A673 (cell line): Measurements from ENCODE around the gene TBC1D20. TPM values are rescaled to one million over a fixed set of nuclear protein-coding genes. Genes with fewer than 3 reads are reported as not detected.
A peak's percentile ranks its signal among the peaks of the same experiment; 100 is the strongest.
"Not testable (repeated sequence)": the region's sequence is repeated elsewhere in the genome, so short reads cannot be mapped to it uniquely, and the experiment has no call there.

Source experiments
- Bru-seq: library from RNA; stranded (reverse); fragments of 400-500 nt; gene quantifications from one replicate; lab custom pipeline; 2021; lab: Mats Ljungman, UMichigan
- BruChase-seq, 2 experiments: library from RNA; stranded (reverse); fragments of 400-500 nt; gene quantifications; one replicate each; lab custom pipeline; 2021; lab: Mats Ljungman, UMichigan
- BruUV-seq: library from RNA; stranded (reverse); fragments of 400-500 nt; replicated peaks from 2 replicates; lab custom pipeline; 2021; lab: Mats Ljungman, UMichigan
- CTCF ChIA-PET: fragments of 300-600 bp; sonication (Branson Sonifier 250); formaldehyde crosslinking; loops from one replicate; lab custom pipeline; 2022; ENCODE audit warnings: antibody characterized with exemption; lab: Charles Lee
- POLR2A ChIA-PET: fragments of 300-600 bp; sonication (Branson Sonifier 250); formaldehyde crosslinking; loops from one replicate; lab custom pipeline; 2022; ENCODE audit warnings: antibody characterized with exemption; ENCODE audit not compliant: low non-redundant PET; lab: Charles Lee
- DNase-seq: peaks from one replicate; pipeline ENCODE4 v3.0.0-alpha.2; 2015; ENCODE audit warnings: low spot score
- H3K27ac ChIP-seq: fragments of 200-600 bp; sonication (generic); 2 replicates; pipeline ENCODE4 v1.5.1; 2016; ENCODE audit warnings: mixed run types, low read depth, mild to moderate bottlenecking, mixed read lengths, antibody characterized with exemption, low read length; ENCODE audit not compliant: poor library complexity, severe bottlenecking
- H3K27me3 ChIP-seq: fragments of 200-600 bp; sonication (generic); replicated peaks from 2 replicates; pipeline ENCODE4 v1.6.1; 2017; ENCODE audit warnings: mixed run types, low read depth, mild to moderate bottlenecking, mixed read lengths, antibody characterized with exemption, low read length; ENCODE audit not compliant: insufficient read depth, poor library complexity
- H3K36me3 ChIP-seq: fragments of 200-600 bp; sonication (generic); 2 replicates; pipeline ENCODE4 v1.6.1; 2016; ENCODE audit warnings: mixed run types, mild to moderate bottlenecking, mixed read lengths, antibody characterized with exemption, low read length; ENCODE audit not compliant: insufficient read depth, poor library complexity, severe bottlenecking
- H3K4me1 ChIP-seq: fragments of 200-600 bp; sonication (generic); 2 replicates; pipeline ENCODE4 v1.6.1; 2017; ENCODE audit warnings: mixed run types, mild to moderate bottlenecking, mixed read lengths, antibody characterized with exemption, low read length; ENCODE audit not compliant: insufficient read depth, poor library complexity, severe bottlenecking
- H3K4me3 ChIP-seq: fragments of 200-600 bp; sonication (generic); 2 replicates; pipeline ENCODE4 v1.5.1; 2016; ENCODE audit warnings: low read depth, mixed run types, mild to moderate bottlenecking, mixed read lengths, low read length; ENCODE audit not compliant: poor library complexity, severe bottlenecking
- H3K9me3 ChIP-seq: fragments of 200-600 bp; sonication (generic); 2 replicates; pipeline ENCODE4 v1.6.1; 2016; ENCODE audit warnings: mixed run types, low read depth, mild to moderate bottlenecking, mixed read lengths, antibody characterized with exemption, low read length; ENCODE audit not compliant: poor library complexity, severe bottlenecking
- EZH2 ChIP-seq: fragments of 200-600 bp; sonication (generic); IDR thresholded peaks from 2 replicates; pipeline ENCODE4 v1.6.1; 2017; ENCODE audit warnings: borderline replicate concordance, low read depth, mild to moderate bottlenecking, mixed read lengths, antibody characterized with exemption, low read length; ENCODE audit not compliant: poor library complexity, severe bottlenecking
- intact Hi-C: fragments of 100-400 bp; cut with micrococcal nuclease; formaldehyde crosslinking; loops from one replicate; pipeline ENCODE4 v1.10.0; 2022; ENCODE audit not compliant: unreplicated experiment
- long read RNA-seq: library from polyadenylated mRNA; stranded (forward); transcript quantifications from one replicate; pipeline ENCODE4 v2.0.0, GENCODE V29; 2022
- total RNA-seq: library from RNA; stranded (reverse); gene quantifications from 2 replicates; pipeline ENCODE4 v1.2.3, GENCODE V29; 2021
- TF ChIP-seq, protein P1 (sequence below): fragments of 300-800, 200-600 bp; sonication (generic); conservative IDR thresholded peaks from 2 replicates; pipeline ENCODE4 v1.5.1; 2017; ENCODE audit warnings: low read depth, mild to moderate bottlenecking, antibody characterized with exemption, low read length, moderate library complexity, mixed read lengths

The TBC1D20 gene, protein sequence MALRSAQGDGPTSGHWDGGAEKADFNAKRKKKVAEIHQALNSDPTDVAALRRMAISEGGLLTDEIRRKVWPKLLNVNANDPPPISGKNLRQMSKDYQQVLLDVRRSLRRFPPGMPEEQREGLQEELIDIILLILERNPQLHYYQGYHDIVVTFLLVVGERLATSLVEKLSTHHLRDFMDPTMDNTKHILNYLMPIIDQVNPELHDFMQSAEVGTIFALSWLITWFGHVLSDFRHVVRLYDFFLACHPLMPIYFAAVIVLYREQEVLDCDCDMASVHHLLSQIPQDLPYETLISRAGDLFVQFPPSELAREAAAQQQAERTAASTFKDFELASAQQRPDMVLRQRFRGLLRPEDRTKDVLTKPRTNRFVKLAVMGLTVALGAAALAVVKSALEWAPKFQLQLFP
- total RNA-seq (31.8 and 34.3 TPM in 2 replicates), Bru-seq, nascent RNA (percentile 80 among the genes with signal in this experiment), BruChase-seq, experiment 1, labeled RNA remaining after a 2-hour chase (percentile 87 among the genes with signal in this experiment), BruChase-seq, experiment 2, labeled RNA remaining after a 6-hour chase (percentile 74 among the genes with signal in this experiment)
- long read RNA-seq, full-length matches to known transcripts = 57 of 86 reads
- long read RNA-seq, partial matches to known transcripts = 15 of 86 reads
- long read RNA-seq, other reads (novel, unspliced or antisense) = 14 of 86 reads

DNA sequence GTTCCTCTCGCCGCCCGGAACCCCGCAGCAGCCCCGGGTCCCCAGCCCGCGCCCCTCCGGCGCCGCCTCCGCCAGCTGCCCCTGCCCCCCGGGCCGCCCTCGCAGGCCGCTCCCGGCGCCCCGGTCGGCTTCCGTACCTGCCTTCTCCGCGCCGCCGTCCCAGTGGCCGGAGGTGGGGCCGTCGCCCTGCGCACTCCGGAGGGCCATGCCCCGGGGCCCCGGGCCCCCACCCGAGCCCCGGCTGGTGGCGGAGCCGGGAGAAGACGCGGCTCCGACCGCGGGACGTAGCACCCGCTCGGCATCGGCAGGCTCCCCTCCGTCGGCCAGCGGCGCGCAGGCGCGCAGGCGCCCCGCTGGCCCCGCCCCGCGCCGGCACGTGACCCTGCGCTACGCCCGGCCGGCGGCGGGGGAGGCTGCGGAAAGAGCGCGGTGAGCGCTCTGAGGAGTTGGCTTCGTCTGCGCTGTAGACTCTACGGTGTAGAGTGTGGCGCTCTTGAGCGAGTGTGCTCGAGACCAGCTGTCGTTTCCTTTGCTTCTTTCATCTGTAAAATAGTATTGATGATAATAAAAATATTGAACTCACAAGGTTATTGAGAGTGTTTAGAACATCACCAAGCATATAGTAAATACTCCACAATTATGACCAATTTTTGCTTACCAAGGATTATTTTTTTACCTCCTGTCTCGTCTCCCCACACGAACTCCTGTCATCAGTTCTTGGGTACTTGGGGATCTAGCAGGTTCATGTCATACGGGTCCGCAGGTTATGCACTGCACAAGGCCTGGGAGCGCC, at the start of gene TBC1D20:
TSS of gene TBC1D20 (minus strand) at position 335 of the 793 bp plus-strand sequence. CDS start at position 207, 128 bp downstream.
- TF ChIP-seq, protein P1, sequence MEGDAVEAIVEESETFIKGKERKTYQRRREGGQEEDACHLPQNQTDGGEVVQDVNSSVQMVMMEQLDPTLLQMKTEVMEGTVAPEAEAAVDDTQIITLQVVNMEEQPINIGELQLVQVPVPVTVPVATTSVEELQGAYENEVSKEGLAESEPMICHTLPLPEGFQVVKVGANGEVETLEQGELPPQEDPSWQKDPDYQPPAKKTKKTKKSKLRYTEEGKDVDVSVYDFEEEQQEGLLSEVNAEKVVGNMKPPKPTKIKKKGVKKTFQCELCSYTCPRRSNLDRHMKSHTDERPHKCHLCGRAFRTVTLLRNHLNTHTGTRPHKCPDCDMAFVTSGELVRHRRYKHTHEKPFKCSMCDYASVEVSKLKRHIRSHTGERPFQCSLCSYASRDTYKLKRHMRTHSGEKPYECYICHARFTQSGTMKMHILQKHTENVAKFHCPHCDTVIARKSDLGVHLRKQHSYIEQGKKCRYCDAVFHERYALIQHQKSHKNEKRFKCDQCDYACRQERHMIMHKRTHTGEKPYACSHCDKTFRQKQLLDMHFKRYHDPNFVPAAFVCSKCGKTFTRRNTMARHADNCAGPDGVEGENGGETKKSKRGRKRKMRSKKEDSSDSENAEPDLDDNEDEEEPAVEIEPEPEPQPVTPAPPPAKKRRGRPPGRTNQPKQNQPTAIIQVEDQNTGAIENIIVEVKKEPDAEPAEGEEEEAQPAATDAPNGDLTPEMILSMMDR = peak; percentile 44
- no peak for TF ChIP-seq EZH2
- BruUV-seq = no TSS peak
- no peaks in the 10 kb centered on the region for H3K27me3 ChIP-seq
- peaks cover 15% of the 10 kb centered on the region for H3K4me1 ChIP-seq
- H3K36me3 ChIP-seq = no peaks in the 10 kb centered on the region
- POLR2A ChIA-PET = no interaction called here
- H3K27ac ChIP-seq = peak within 1 kb of the TSS; percentile 91
- H3K9me3 ChIP-seq = no peaks in the 10 kb centered on the region
- CTCF ChIA-PET = interaction anchor here (0.5 to 0.6 kb wide), 2 partner anchors 82 to 204 kb away, joined by 3 to 13 read pairs; partner anchors contain the start of gene TRIB3
- intact Hi-C loops = no loop called here
- H3K4me3 ChIP-seq = peak within 1 kb of the TSS; percentile 91
- peak; percentile 94 for DNase-seq

DNA sequence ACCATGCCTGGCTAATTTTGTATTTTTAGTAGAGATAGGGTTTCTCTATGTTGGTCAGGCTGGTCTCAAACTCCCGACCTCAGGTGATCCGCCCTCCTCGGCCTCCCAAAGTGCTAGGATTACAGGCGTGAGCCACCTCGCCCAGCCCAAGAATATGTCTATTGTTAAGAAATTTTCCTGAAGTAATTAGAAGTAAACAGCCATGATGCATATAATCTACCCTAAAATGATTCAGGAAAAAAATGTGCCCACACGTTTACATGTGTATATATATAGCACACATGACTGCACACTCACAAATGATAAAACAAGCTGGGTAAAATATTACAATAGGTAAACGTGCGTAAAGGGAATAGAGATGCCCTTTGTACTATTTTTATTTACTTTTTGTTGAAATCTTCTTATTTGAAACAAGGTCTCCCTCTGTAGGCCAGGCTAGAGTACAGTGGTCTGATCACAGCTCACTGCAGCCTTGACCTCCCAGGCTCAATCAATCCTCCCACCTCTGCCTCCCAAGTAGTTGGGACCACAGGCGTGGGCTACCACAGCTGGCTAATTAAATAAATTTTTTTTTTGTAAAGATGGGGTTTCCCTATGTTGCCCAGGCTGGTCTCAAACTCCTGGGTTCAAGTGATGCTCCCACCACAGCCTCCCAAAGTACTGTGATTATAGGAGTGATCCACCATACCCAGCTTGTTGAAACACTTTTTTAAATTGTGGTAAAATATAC, 48.2 kb upstream of the TBC1D20 start:
- CTCF ChIA-PET, H3K4me1 ChIP-seq, POLR2A ChIA-PET, intact Hi-C loops, BruUV-seq, DNase-seq, H3K9me3 ChIP-seq, H3K27me3 ChIP-seq, H3K4me3 ChIP-seq, H3K27ac ChIP-seq: not testable (repeated sequence)
- H3K36me3 ChIP-seq = peaks cover 30% of the 10 kb centered on the region

DNA sequence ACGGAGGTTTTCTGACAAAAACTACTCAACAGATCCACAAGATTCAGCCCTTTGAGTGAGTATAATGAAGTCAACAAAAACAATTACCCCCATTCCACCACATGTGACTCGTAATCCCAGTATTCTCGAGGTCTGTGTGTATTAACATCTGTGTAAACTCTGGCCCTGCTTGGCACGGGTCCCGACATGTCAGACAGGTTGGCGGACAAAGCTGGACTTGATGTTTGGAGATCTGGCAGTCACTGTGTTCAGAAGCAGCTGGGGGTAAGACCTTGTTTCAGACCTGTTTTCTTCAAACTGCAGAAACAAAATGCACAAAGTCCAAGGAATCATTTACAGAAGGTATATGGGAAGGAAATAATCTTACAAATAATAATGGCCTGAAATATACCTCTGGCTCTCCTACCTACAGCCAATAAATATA, 46.0 kb upstream of the TBC1D20 start:
- intact Hi-C loops, H3K4me3 ChIP-seq, H3K27me3 ChIP-seq, POLR2A ChIA-PET, H3K9me3 ChIP-seq, H3K27ac ChIP-seq, CTCF ChIA-PET, H3K4me1 ChIP-seq, BruUV-seq, DNase-seq: not testable (repeated sequence)
- peaks cover 51% of the 10 kb centered on the region for H3K36me3 ChIP-seq
